SU-DHL-6 (cell line): ENCODE data around the gene ENTREP3.

ENCODE experiments used
- EZH2phosphoT487 ChIP-seq: fragments of 200-600 bp; sonication (generic), shearing (Covaris generic); conservative IDR thresholded peaks from 2 replicates; pipeline ENCODE4 v1.6.1; 2018; ENCODE audit warnings: mild to moderate bottlenecking, antibody characterized with exemption, low read length, moderate library complexity, mixed read lengths
- TF ChIP-seq, protein P1 (sequence below): fragments of 200-600 bp; sonication (generic); IDR thresholded peaks from one replicate; pipeline ENCODE4 v1.5.1; 2017; ENCODE audit warnings: antibody characterized with exemption, mild to moderate bottlenecking, low read length, moderate library complexity; ENCODE audit not compliant: insufficient read depth, poor library complexity, severe bottlenecking

DNA sequence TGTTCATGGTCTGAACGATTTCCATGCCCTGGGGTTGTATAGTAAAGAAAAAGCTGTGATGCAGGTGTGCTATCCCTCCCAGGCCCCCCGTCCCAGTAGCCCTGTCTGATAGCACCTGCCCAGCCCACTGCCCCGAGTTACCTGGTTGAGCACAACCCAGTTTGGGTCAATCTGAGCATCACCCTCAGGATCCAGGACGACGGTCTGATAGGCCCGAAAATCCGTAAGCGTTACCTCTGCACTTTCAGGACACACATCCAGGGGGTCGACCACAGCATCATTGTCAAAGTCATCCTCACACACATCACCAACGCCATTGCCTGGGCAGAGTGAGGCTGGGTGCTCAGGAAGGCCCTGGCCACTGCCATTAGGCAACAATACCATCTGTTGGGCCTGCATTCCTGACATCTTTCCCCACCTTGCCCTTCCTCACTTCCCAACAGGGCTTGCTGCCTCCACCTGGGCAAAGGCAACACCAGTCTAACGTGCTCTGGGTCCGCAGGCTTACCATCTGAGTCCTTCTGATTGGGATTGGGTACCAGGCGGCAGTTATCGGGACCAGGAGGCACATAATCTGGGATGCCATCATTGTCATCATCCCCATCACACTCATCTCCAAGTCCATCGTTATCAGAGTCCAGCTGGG lies 57.3 kb downstream of the ENTREP3 start:
- TF ChIP-seq, protein P1, sequence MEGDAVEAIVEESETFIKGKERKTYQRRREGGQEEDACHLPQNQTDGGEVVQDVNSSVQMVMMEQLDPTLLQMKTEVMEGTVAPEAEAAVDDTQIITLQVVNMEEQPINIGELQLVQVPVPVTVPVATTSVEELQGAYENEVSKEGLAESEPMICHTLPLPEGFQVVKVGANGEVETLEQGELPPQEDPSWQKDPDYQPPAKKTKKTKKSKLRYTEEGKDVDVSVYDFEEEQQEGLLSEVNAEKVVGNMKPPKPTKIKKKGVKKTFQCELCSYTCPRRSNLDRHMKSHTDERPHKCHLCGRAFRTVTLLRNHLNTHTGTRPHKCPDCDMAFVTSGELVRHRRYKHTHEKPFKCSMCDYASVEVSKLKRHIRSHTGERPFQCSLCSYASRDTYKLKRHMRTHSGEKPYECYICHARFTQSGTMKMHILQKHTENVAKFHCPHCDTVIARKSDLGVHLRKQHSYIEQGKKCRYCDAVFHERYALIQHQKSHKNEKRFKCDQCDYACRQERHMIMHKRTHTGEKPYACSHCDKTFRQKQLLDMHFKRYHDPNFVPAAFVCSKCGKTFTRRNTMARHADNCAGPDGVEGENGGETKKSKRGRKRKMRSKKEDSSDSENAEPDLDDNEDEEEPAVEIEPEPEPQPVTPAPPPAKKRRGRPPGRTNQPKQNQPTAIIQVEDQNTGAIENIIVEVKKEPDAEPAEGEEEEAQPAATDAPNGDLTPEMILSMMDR, result no peak
- no peak for TF ChIP-seq EZH2phosphoT487
